ENCODE results near the gene PALB2. TPM values are rescaled to one million over a fixed set of nuclear protein-coding genes. Genes with fewer than 3 reads are reported as not detected.

The PALB2 gene
- total and polyA plus RNA-seq, 2 of the 13 experiments (the other 11 are each of a cell fraction or from before 2014, with no cell fraction given): 12.1 to 40.9 TPM

DNA sequence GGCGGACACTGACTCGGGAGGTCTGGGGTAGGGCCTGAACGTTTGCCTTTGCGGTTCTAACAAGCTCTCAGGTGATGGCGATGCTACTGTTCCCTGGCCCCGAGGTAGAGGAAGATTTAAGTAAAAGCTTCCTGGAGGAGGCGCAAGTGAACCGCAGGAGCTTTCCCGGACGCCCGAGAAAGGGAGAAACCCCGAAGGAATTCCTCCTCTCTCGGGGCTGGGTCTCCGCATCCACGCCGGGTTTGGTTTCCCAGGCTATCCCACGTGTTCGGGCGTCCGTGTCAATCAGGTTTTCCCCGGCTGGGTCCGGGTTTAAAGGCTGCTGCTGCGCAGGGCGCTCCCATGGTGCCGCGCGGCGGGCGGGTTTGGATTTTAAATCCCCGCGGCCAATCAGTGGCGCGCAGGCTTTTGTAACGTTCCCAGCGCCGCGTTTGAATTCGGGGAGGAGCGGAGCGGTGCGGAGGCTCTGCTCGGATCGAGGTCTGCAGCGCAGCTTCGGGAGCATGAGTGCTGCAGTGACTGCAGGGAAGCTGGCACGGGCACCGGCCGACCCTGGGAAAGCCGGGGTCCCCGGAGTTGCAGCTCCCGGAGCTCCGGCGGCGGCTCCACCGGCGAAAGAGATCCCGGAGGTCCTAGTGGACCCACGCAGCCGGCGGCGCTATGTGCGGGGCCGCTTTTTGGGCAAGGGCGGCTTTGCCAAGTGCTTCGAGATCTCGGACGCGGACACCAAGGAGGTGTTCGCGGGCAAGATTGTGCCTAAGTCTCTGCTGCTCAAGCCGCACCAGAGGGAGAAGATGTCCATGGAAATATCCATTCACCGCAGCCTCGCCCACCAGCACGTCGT, 37.5 kb upstream of the PALB2 start, which contains the start of gene PLK1 (continued):
- TF ChIP-seq, protein P1, sequence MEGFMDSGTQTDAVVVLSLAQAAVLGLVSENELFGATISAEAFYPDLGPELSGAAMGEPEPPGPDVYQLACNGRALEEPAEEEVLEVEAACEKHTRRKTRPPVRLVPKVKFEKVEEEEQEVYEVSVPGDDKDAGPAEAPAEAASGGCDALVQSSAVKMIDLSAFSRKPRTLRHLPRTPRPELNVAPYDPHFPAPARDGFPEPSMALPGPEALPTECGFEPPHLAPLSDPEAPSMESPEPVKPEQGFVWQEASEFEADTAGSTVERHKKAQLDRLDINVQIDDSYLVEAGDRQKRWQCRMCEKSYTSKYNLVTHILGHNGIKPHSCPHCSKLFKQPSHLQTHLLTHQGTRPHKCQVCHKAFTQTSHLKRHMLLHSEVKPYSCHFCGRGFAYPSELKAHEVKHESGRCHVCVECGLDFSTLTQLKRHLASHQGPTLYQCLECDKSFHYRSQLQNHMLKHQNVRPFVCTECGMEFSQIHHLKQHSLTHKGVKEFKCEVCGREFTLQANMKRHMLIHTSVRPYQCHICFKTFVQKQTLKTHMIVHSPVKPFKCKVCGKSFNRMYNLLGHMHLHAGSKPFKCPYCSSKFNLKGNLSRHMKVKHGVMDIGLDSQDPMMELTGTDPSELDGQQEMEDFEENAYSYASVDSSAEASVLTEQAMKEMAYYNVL (CRISPR knock-in tag; IDR thresholded peaks at IDR 0.05; ENCODE audit: borderline replicate concordance): no peak; the same call in 1 of the 2 replicates
- TF ChIP-seq RAD51 (IDR thresholded peaks at IDR 0.05; ENCODE audit: borderline replicate concordance) (no peak), SAP130 (CRISPR knock-in tag; IDR thresholded peaks at IDR 0.05; ENCODE audit: low read depth) (peak; percentile 100), ATRX (CRISPR knock-in tag; IDR thresholded peaks at IDR 0.05; ENCODE audit: borderline replicate concordance) (no peak), ZNF18 (CRISPR knock-in tag; IDR thresholded peaks at IDR 0.05; ENCODE audit: insufficient replicate concordance) (no peak), ZNF230 (CRISPR knock-in tag; IDR thresholded peaks at IDR 0.05) (peak; percentile 77; the same call in 1 of the 2 replicates), THRA (CRISPR knock-in tag; IDR thresholded peaks at IDR 0.05; ENCODE audit: borderline replicate concordance) (peak; percentile 27; the same call in 1 of the 2 replicates), YEATS2 (CRISPR knock-in tag; IDR thresholded peaks at IDR 0.05; ENCODE audit: borderline replicate concordance) (peak; percentile 75; the same call in 1 of the 2 replicates), ZNF235 (CRISPR knock-in tag; IDR thresholded peaks at IDR 0.05; ENCODE audit: borderline replicate concordance) (no peak), ZNF777 (CRISPR knock-in tag; IDR thresholded peaks at IDR 0.05) (peak; percentile 45; the same call in 1 of the 2 replicates), RAD21 (CRISPR knock-in tag; IDR thresholded peaks at IDR 0.05) (no peak; the same call in none of the 2 replicates), ZSCAN20 (CRISPR knock-in tag; IDR thresholded peaks at IDR 0.05; ENCODE audit: borderline replicate concordance) (peak; percentile 50; the same call in 1 of the 2 replicates)
- TF ChIP-seq, protein P2, sequence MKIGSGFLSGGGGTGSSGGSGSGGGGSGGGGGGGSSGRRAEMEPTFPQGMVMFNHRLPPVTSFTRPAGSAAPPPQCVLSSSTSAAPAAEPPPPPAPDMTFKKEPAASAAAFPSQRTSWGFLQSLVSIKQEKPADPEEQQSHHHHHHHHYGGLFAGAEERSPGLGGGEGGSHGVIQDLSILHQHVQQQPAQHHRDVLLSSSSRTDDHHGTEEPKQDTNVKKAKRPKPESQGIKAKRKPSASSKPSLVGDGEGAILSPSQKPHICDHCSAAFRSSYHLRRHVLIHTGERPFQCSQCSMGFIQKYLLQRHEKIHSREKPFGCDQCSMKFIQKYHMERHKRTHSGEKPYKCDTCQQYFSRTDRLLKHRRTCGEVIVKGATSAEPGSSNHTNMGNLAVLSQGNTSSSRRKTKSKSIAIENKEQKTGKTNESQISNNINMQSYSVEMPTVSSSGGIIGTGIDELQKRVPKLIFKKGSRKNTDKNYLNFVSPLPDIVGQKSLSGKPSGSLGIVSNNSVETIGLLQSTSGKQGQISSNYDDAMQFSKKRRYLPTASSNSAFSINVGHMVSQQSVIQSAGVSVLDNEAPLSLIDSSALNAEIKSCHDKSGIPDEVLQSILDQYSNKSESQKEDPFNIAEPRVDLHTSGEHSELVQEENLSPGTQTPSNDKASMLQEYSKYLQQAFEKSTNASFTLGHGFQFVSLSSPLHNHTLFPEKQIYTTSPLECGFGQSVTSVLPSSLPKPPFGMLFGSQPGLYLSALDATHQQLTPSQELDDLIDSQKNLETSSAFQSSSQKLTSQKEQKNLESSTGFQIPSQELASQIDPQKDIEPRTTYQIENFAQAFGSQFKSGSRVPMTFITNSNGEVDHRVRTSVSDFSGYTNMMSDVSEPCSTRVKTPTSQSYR (CRISPR knock-in tag; IDR thresholded peaks at IDR 0.05; ENCODE audit: borderline replicate concordance): peak; percentile 32; the same call in 1 of the 2 replicates
- TF ChIP-seq, protein P3, sequence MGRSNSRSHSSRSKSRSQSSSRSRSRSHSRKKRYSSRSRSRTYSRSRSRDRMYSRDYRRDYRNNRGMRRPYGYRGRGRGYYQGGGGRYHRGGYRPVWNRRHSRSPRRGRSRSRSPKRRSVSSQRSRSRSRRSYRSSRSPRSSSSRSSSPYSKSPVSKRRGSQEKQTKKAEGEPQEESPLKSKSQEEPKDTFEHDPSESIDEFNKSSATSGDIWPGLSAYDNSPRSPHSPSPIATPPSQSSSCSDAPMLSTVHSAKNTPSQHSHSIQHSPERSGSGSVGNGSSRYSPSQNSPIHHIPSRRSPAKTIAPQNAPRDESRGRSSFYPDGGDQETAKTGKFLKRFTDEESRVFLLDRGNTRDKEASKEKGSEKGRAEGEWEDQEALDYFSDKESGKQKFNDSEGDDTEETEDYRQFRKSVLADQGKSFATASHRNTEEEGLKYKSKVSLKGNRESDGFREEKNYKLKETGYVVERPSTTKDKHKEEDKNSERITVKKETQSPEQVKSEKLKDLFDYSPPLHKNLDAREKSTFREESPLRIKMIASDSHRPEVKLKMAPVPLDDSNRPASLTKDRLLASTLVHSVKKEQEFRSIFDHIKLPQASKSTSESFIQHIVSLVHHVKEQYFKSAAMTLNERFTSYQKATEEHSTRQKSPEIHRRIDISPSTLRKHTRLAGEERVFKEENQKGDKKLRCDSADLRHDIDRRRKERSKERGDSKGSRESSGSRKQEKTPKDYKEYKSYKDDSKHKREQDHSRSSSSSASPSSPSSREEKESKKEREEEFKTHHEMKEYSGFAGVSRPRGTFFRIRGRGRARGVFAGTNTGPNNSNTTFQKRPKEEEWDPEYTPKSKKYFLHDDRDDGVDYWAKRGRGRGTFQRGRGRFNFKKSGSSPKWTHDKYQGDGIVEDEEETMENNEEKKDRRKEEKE (IDR thresholded peaks at IDR 0.05): no peak
- TF ChIP-seq, protein P4, sequence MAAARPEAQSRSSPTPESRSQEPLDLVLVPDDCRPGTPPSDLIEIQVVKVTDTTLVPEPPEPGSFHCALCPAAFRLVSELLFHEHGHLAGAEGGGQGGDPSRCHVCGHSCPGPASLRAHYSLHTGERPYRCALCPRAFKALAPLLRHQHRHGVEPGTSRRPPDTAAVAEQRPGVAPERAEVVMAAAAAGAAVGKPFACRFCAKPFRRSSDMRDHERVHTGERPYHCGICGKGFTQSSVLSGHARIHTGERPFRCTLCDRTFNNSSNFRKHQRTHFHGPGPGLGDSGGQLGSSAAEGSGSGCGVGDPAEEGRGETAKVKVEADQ (CRISPR knock-in tag; IDR thresholded peaks at IDR 0.05; ENCODE audit: borderline replicate concordance): peak; percentile 37; the same call in 1 of the 2 replicates

All from HepG2 (cell line).